TTC549 (cell line): Measurements from ENCODE around the gene CD9.
"Not testable (repeated sequence)": the region's sequence is repeated elsewhere in the genome, so short reads cannot be mapped to it uniquely, and the experiment has no call there.

Experiments used
- FAIRE-seq: peaks from 2 replicates; lab custom pipeline; 2012; peaks lifted over from hg19 to GRCh38; lab: Jason Lieb, UNC

The CD9 gene

DNA sequence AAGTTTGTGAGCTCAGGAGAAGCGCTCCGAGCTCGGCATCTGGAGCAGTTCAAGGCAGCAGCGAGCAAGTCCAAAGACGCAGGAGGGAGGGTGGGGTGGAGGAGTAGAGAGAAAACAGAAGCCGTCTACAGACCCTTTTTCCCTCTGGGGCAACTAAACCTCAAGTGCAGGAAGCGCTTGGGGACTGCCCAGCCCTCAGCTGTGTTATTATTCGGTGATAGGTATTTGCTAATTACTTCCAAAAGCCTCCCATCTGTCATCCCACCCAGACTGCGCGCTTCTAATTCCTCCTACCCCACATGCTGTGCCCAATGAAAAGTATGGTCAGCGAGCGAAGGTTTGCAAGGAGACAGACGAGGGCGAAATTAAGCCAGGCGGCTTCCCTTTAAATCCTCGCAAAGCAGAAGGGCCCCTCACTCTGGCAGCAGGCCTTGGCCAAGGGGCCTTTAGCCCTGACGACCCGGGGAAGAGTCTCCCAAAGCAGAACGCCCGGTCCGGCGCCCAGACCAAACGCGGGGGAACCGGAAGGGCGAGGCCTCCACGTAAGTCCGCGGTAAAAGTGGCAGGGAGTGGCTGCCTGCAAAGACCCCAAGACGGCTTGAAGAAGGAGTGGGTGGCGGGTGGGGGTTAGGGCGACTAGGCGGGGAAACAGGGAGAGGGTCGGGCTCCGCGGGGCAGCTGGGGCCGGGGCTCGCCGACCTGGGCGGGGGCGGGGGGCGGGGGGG is 507 bp upstream of the CD9 start:
- no peak for FAIRE-seq

DNA sequence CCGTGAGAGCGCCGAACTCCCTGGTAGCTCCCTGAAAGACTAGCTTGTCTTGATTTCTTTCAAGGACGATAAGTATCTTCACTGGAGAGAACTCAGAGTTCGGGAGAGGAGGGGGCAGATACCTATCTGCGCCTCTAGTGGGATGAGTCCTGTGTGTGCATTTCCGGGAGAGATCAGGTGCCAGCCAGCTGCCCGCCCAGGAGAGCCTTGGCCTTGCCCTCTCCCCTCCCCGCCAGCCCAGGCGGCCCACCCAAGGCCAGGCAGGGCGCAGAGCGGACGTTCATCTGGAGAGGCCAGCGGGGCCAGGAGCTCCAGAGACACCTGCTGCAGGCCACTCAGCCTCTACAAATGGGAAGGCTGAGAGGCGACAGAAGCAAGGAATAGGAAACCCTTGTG is 1.0 kb downstream of the CD9 start:
- FAIRE-seq, result no peak

DNA sequence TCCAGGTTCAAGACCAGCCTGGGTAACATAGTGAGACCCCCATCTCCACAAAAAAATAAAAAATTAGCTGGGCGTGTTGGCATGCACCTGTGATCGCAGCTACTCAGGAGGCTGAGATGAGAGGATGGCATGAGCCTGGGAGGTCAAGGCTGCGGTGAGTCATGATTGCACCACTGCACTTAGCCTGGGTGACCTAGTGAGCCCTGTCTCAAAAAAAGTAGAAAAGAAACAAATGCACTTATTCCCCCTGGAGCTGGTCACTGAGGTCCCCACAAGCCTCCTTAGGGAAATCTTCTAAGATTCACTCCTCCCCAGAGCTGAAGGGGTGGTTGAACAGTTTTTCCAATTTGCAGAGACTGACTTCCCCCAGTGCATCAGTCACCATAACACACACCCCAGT is 1.6 kb downstream of the CD9 start:
- no peak for FAIRE-seq

DNA sequence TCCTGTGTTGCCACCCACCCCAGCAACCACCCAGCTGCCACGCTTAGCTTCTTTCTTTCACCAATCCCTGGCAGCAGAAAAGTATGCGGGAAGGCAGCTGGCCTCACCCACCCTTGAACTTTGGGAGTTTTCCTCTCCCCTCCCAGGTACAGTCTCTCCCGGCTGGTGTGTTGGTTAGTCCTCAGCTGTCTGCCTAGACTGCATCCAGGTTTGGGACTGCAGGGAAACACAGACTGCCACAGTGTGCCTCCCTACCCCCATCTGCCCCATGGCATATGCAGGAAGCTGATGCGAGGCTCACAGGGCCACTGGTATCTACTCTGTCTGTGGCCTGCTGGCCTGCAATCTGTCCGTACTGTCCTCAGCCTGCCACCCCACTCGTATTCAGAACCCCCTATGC is 2.1 kb downstream of the CD9 start:
- no peak for FAIRE-seq

DNA sequence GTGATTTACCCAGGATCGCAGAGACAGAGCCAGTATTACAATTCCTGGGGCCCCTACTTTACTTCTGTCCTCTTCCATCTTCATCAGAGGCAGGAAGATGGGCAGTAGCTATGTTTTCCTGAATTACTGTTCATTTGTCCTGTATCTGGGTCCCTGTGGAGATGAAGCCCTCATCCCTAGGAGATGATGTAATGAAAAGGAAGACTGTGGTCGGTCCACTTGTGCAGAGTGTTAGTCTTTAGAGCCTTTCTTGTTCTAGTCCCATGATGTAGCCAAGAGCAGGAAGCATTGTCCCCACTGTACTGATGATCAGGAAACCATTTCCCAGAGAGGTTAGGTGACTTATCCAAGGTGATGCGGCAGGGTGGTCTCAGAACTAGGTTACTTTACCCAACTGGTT is 2.6 kb downstream of the CD9 start:
- FAIRE-seq, result no peak

DNA sequence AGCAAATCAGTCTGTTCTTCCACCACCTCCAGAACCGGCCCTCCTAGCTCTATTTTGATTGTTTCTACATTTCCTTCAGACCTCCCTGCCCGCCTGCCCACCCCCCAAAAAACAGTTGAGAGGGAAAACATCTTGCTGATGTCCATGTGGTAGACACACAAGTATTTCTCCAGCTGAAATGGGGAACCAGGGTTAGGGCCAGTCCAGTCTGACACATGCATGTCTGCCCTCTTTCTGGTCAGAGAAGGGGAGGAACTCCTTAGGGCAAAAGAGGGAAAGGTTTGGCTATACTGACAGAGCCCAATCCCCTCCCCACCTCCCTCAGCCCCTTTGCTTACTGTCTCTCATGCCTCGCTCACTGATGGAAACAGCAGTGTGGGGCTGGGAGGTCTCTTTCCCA is 3.4 kb downstream of the CD9 start:
- FAIRE-seq, result no peak

DNA sequence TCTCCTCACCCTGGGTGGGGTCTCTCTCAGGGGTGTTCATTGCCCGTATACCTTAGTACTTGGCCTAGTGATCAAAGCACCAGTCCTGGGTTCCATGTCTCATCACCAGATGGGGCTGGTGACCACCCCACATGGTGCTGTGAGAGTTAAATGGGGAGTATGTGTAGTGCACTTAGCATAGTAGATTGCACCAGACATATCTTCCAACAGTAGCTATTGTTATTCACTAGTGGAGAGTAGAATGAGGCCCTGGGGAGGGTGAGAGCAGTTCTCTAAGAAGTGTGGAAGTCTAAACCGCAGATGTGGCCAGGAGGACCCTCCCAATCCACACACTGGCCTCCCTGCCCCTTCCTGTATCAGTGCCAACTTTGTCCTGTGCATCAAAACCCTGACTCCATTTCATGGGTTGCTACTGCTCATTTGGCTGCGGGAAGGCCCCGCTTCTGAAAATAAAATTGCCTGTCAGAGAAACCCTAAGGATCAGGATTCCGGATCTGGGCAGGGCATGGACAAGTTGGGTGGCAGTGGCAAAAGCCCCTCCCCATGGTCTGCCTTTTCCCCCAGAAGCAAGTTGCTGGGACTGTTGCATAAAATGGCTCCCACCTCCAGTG is 4.4 kb downstream of the CD9 start:
- FAIRE-seq, result no peak

DNA sequence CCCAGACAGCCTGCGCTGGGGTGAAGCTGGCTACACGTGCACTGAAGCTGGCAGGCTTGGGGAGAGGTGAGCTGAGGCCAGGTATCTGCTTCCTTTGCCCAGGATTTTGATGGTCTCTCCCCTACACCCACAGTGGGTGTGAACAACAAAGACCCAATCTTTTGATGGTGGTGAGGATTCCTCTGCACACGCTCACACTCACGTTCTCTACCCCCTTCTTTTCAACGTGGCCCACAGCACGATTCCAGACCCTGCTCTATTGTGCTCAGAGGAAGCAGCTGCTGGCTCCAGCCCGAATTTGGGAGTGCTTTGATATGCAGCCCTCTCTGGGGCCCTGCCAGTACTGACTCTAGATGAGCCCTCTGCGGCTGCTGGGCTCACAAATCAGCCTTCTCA is 4.9 kb downstream of the CD9 start:
- FAIRE-seq, result no peak

DNA sequence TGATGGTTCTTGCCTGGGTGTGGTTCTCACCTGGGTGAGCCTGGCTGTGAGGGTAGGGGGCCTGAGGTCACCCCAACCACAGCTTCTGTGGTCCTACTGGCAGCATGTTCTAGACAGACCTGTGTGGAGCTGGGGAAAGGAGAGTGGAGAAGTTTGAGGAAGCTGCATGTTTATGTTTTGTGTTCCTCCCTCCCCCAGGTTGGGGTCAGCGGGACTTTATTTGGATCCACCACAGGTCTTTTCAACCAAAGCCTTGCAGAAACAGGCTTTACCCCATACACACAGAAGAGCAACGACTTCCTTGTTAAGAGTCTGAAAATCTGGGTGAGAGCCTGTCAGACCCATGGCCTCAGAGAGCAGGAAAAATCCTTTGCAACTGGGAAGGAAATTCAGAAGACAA is 5.6 kb downstream of the CD9 start:
- no peak for FAIRE-seq

DNA sequence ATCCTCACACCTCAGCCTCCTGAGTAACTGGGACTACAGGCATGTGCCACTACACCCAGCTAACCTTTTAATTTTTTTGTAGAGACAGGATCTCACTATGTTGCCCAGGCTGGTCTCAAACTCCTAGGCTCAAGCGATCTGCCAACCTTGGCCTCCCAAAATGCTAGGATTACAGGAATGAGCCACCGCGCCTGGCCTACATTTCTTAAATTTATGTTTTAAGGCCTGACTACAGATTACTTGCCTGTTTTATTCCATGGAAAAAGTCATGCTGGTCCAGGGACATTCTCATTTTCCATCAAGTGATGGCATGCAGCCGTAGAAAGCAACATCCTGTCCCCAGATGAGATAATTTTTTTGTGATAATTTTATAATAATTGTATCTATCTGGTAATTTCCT is 6.1 kb downstream of the CD9 start:
- no peak for FAIRE-seq

DNA sequence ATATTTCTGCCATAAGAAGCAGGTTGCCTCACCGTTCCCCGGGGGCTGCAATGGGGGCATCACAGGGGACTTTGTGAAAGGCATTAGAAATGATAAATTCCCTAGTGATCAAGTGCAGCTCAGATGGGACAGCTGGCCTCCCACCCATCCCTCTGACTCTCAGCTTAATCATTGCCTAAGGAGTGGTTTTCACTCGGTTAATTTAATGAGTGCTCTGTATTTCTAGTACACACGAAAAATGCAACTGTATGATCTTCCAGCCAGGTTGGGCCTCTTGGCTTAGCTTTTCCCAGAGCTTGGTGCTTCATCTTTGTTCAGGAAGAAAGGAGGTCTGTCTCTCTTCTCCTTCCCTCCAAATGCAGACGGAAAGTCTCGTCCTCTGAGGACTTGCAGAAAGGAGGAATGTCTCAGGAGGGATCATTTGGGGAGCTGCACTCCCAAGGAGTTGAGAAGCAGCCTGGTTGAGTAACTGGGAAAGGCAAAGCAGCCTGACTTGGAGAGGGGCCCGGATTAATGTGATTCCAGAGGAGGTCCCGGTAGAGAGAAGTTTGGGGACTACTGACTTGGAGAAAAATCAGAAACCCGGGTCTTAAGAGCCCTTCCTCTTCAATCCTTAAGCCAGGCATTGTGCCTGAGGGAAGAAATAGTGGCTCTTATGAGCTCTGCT is 7.2 kb downstream of the CD9 start:
- no peak for FAIRE-seq

DNA sequence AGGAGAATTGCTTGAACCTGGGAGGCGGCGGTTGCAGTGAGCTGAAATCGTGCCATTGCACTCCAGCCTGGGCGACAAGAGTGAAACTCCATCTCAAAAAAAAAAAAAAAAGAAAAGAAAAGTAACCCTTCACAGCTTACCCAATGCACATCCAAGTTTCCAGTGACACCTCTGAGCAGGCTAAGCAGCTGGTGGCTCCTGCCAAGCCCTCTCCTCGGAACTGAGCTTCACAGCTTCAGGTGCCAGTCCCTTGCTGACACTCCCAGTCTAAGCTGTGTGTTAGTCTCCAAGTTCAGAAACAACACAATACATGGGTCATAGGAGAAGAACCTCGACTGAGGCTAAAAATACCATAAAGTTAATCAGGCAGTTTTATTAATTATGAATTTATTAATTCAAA is 7.9 kb downstream of the CD9 start:
- FAIRE-seq, result no peak

DNA sequence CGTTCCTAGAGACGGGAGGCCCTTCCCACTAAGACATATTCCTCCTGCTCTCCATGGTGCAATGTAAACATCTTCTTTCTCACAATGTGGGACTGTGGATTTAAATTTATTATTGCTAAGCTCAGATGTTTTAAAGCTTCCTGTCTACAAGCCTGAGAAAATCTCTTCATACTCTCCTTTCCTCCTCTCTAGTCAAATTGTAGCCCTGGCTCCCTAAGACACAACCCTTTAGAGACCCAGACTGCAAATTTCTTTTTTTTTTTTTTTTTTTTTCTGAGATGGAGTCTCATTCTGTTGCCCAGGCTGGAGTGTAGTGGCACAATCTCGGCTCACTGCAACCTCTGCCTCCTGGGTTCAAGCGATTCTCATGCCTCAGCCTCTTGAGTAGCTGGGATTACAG is 9.2 kb downstream of the CD9 start:
- not testable (repeated sequence) for FAIRE-seq

DNA sequence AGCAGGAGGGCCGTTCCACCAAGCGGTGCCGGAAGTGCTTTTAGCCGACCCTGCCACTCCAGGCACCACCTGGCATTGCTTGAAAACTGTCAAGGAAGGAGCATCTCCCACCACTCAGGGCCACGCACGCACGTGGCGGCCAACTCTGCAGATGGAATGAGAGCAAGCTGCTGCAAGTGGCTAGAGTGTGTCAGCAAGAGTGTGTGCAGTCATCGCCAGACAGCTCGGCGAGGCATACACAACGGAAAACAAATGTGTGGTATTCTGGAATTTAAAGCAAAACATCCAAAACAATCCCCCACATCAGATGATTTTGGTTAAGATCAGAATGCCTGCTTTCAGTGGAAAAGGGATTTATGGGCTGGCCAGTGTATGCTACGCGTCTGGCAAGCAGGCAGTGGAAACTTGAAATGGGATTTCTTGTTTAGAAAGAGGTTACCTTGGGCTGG is 11.2 kb downstream of the CD9 start:
- FAIRE-seq, result no peak

DNA sequence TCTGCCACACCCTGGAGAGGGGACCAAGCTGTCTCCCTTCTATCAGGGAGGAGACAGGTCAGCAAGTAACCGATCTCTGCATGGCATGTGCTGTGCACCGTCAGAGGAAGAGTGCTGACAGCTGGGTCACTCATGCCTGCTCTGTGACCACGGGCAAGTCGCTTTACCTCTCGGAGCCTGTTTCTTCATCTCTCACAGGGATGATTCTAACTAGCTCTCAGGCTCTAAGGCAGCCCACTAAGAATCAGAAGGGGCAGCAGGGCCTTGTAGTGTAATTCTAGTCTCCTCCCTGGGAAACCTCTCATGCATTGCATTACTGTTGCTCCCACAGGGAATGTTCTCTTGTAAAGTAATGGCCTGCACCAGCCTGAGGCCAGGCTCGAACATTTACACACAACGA is 11.9 kb downstream of the CD9 start:
- FAIRE-seq, result no peak

DNA sequence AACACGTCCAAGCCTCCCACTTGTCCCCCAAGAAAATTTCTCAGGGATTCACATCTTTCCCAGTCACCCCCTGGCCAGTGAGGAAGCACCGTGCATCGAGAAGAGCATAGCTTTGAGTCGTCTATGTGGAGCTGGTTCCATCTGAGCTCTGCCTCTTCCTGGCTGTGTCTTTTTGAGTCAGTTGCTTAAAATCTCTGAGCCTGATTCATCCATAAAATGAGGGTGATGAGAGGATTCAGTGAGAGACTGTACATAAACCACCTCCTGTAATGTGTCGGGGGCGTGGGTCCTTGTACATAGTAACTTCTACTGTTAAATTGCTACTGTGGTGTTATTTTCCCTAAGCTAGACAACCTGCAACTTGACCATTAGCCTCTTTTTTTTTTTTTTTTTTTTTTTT is 13.8 kb downstream of the CD9 start:
- FAIRE-seq, result no peak

DNA sequence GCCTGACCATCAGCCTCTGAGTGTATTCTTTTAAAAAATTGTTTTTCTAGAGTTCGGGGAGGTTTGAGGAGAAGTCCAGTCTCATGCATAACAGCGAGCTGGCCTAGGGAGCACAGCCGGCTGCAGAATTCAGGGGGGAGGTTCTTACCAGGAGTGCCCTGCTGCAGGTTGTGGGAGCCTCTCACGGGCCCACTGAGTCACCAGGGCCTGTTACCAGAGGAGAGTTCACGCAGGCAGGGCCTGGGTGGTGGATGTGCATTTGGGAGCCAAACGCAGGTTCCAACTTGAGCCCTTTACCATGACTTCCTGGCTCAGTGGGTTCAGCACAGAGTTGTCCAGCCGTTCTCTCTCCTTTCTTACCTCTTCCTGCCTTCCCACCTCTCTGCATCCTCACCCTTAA is 14.4 kb downstream of the CD9 start:
- FAIRE-seq, result no peak

DNA sequence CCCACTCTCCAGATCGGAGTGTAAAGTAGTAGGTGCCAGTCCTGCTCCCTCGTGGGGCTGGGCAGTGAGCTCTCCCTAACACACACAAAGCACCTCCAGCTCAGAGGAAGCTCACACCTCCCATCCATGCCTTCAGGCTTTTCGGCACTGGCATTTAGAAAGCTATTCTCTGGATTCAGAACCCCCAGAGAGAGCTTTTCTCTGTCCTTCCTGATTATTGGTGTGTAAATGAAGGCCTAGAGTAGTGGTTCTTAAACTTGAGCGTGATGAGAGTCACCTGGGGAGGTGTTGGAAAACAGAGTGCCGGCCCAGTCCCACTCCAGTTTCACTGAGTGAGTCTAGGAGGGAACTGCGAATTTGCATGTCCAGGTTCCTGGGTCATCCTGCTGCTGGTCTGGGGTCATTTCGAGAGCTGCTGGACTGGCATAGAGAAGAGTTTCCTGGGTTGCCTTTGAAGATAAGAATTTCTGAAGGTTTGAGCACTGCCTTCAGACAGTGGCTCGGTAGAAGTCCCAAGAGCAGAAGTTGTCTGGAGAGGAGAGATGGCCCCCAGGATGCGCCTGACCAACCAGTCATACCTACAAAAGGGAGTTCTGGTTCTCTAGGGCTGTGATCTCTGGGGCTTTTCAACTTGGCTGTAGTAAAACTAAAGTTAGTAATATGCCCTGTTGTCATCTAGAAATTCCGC is 15.1 kb downstream of the CD9 start:
- FAIRE-seq, result no peak

DNA sequence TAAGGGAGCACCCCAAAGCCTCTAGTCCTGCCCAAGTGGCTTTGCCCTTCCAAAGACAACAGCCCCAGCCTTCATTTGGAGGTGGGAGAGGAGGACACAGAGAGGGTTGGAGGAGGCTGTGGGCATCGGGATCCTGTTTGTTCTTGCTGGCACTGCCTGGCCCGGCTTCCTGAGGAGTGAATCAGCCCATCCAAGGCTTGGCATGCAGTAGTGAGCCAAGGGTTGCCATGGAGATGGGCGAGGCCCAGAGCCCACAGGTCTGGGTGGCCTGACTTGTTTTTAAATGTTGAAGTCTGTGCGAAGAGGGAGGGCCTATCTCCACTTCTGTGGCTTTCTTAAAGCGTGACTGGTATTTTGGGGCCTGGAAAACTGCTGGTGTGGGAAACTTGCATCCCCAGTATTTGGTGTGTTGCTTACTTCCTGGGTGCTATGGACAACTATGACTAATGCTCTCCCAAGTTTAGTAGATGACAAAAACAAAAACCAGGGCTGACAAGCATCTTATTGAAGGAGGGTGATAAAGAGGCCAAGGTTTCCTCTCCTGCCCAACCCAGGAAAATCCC is 15.8 kb downstream of the CD9 start:
- no peak for FAIRE-seq

DNA sequence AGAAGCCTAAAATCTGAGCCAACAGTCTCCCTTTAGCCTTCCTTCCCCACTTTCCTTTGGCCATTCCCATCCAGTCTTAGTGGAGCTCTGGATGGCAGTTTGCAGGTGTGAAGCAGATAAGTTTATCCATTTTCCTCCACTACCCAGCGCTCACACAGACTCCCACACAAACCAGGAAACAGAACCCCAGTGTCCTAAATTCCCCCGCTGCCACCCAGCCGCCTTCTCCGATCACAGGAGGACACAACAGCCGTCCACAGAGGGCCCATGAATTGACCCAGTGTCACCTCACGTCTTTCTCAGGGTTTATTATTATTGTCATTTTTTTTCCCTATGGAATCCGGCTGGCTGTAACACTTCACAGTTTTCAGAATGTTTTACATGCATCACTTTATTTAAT is 16.4 kb downstream of the CD9 start:
- no peak for FAIRE-seq

DNA sequence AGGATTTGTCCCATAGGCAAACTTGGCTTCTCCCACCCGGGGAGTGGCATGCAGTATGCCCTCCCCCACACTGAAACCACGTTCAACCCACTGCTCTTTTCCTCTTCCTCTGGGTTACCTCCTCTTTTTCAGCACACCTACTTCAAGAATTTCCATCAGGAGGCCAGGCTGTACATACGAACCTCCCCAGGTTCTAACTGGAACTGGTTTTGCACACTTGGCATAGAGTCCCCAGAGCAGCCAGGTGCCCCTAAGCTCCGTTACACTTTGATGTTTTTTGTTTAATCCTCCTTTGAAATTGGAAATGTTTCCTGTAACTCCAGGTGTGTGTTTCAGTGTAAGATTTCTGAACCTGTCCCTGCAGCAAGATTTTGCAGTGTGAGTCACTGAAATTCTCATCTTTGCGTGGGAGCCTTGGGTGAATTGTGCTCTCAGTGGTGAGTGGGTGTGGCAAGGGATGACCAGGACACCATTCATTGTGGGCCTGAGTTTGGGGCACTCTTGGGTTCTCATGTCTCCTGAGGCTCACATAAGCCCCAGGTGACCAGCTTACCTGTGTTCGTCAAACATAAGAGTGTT is 18.2 kb downstream of the CD9 start:
- FAIRE-seq, result no peak

DNA sequence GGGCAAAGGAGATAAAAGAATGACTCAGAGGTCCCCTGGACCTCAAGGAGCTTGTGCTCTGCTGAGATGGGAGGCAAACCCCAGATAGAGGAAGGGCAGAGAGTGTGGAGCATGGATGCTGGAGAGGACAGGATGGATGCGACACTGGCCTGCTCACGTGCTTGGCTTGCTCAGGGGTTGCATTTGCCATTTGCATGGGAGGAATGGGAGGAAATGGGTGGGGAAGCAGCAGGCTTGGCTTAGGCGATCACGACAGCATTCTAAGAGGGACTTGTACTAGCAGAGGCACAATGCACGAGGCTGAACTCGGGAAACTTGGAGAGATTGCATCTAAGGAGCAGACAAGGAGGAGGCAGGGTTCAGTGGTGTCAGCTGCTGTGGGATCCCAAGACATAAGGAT is 19.8 kb downstream of the CD9 start:
- FAIRE-seq, result no peak

DNA sequence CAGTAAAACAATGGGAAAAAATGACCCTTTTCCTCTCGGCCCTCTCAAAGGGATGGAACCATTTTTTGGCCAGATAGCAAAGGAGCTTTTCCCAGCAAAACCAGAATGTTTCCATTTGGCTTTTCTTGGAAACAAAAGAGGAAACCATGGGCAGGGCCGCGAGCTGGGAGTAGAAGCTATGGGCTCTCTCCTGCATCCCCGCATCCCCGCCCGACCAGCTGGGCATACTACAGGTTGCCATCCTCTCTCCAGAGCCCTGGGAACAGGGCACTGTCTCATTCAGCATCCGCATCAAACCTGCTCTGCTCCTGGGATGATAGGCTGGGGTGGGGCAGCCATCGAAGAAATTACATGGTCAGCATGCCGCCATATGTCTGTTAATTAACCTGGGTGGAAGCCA is 20.9 kb downstream of the CD9 start:
- no peak for FAIRE-seq
